Central memory CD8-positive, alpha-beta T cell (primary cell): ENCODE results near the gene METTL9.

Experiments used
- ATAC-seq: fragments of 150-1000 bp; cut with Tn5 transposase; replicated peaks from 2 replicates; pipeline ENCODE4 v1.10.0; 2022; ENCODE audit warnings: mild to moderate bottlenecking, moderate FRiP score, moderate number of reproducible peaks; ENCODE audit not compliant: poor library complexity, severe bottlenecking; ENCODE audit errors: extremely low read depth
- DNase-seq, 2 donors: peaks; one replicate each; pipeline ENCODE4 v3.0.0; 2021; ENCODE audit warnings: low spot score in 2 of 2
- H3K27ac Mint-ChIP-seq: one replicate; pipeline ENCODE4 v1.8.0; 2022; ENCODE audit warnings: low read depth, mild to moderate bottlenecking, moderate library complexity, mixed read lengths
- H3K27me3 Mint-ChIP-seq: one replicate; pipeline ENCODE4 v1.8.0; 2022; ENCODE audit warnings: mixed read lengths
- H3K36me3 Mint-ChIP-seq: one replicate; pipeline ENCODE4 v1.8.0; 2022; ENCODE audit warnings: mild to moderate bottlenecking, moderate library complexity, mixed read lengths; ENCODE audit not compliant: insufficient read depth
- H3K4me1 Mint-ChIP-seq: one replicate; pipeline ENCODE4 v1.8.0; 2022; ENCODE audit warnings: mixed read lengths
- H3K4me3 Mint-ChIP-seq: one replicate; pipeline ENCODE4 v1.8.0; 2022; ENCODE audit warnings: mild to moderate bottlenecking, moderate library complexity, mixed read lengths
- H3K9me3 Mint-ChIP-seq: one replicate; pipeline ENCODE4 v1.8.0; 2022; ENCODE audit warnings: mixed read lengths

The METTL9 gene

DNA sequence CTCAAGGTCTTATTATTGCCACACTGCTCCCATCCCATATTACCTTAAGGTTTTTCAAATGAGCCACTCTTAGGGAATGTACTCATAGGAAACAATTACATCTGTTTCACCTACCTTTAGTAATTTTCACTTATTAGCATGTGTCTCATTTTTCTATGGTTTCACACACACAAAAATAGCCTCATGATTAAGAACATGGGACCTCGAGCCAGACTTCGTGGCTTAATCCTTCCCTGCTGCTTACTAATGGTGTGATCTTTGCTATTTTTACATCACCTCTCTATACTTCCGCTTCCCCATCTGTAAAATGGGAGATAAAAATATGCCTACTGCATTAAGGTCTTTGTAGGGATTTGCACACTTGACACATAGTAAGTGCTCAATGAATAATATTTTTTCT, 102.9 kb downstream of the METTL9 start:
- no peaks in the 10 kb centered on the region for H3K9me3 Mint-ChIP-seq
- no peaks in the 10 kb centered on the region for H3K27me3 Mint-ChIP-seq
- H3K4me1 Mint-ChIP-seq: no peaks in the 10 kb centered on the region
- no peak for DNase-seq
- H3K4me3 Mint-ChIP-seq: no peak overlapping the region
- H3K27ac Mint-ChIP-seq: no peak overlapping the region
- no peak for ATAC-seq
- H3K36me3 Mint-ChIP-seq: no peaks in the 10 kb centered on the region

DNA sequence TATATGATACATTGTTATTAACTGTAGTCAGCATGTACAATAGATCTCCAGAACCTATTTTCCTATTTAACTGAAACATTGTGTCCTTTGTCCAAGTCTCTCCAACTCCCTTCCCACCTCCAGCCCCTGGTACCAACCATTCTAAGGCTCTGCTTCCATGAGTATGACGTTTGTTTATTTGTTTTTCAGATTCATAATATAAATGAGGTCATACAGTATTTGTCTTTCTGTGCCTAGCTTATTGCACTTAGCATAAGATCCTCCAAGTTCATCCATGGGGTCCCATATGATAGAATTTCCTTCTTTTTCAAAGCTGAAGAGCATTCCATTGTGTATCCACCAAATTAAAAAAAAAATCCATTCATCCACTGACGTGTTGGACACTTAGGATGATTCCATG, 103.8 kb downstream of the METTL9 start:
- Mint-ChIP-seq H3K4me1 (no peaks in the 10 kb centered on the region), H3K27ac (no peak overlapping the region), H3K27me3 (no peaks in the 10 kb centered on the region), H3K9me3 (no peaks in the 10 kb centered on the region), H3K4me3 (no peak overlapping the region), H3K36me3 (peaks cover 2% of the 10 kb centered on the region)
- no peak for ATAC-seq
- no peak for DNase-seq

DNA sequence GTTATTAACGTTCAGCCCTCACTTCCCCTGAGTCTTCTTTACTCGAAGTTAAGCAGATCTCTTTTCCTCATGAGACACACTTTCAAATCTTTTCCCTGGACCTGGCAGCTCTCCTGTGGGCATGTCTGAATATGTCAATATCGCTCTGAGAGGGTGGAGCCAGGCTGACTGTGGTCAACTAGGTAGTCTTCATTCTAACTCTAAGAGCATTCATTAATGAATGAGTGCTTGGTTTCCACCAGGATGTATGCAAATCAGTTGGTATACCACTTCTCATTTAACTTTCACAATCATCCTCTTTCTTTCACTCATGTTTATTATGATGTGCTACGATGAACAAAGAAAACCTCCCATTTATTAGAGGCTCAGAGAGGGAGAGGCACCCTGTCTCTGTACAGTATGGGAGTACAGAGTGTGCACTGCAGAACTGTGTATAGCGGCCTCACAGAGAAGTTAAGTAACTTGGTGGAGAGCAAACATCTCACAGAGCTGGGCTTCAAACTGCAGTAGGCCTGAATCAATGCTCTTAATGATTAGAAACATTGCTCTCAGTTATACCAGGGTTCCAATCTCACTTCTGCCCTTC, 104.3 kb downstream of the METTL9 start:
- H3K4me1 Mint-ChIP-seq: no peaks in the 10 kb centered on the region
- ATAC-seq: no peak
- no peak for DNase-seq
- peaks cover 2% of the 10 kb centered on the region for H3K36me3 Mint-ChIP-seq
- H3K9me3 Mint-ChIP-seq: no peaks in the 10 kb centered on the region
- no peaks in the 10 kb centered on the region for H3K27me3 Mint-ChIP-seq
- H3K27ac Mint-ChIP-seq: no peak overlapping the region
- H3K4me3 Mint-ChIP-seq: no peak overlapping the region

DNA sequence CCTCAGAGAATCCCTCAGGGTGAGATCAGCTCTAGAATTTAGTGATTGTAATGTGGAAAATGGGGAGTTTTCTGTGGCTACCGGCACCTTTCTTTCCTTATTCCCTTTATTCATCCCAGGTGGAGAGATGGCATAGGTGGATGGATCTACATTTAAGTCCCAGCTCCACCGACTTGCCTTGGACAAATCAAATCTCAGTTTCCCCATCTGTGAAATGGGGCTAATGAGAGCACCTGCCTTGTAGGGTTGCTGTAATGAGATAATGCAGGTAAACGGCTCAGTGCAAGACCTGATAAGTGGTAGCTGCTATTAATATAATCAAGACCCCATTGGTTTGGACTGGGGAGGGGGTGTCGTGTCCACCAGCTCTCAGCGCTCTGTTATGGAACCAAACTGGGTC, 104.9 kb downstream of the METTL9 start:
- H3K4me1 Mint-ChIP-seq: no peaks in the 10 kb centered on the region
- ATAC-seq (no peak), DNase-seq (no peak)
- H3K36me3 Mint-ChIP-seq: peaks cover 2% of the 10 kb centered on the region
- H3K27ac Mint-ChIP-seq: no peak overlapping the region
- H3K4me3 Mint-ChIP-seq: no peak overlapping the region
- no peaks in the 10 kb centered on the region for H3K9me3 Mint-ChIP-seq
- no peaks in the 10 kb centered on the region for H3K27me3 Mint-ChIP-seq

DNA sequence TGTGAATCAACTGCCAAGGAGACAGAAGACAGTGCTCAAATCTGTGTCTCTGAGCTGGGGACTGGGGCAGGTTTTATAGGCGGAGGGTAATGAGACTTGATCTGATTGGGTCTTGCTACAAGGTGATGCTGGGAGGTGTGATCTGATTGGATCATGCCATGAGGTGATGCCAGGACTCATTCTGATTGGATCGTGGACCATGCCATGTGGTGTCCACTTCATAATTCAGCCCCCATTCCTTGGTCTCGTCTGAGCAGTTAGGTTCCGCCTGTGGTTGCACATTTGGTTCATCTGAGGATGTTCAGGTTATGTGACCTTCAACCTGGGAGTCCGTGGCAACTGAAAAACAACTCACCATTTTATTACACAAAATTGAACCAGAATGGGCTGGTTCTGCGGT, 105.4 kb downstream of the METTL9 start:
- Mint-ChIP-seq H3K4me1 (no peaks in the 10 kb centered on the region), H3K36me3 (peaks cover 2% of the 10 kb centered on the region), H3K9me3 (no peaks in the 10 kb centered on the region), H3K27me3 (no peaks in the 10 kb centered on the region), H3K4me3 (no peak overlapping the region), H3K27ac (no peak overlapping the region)
- ATAC-seq: no peak
- no peak for DNase-seq
